Measurements from ENCODE around the gene ETNK2.

ETNK2 gene

DNA sequence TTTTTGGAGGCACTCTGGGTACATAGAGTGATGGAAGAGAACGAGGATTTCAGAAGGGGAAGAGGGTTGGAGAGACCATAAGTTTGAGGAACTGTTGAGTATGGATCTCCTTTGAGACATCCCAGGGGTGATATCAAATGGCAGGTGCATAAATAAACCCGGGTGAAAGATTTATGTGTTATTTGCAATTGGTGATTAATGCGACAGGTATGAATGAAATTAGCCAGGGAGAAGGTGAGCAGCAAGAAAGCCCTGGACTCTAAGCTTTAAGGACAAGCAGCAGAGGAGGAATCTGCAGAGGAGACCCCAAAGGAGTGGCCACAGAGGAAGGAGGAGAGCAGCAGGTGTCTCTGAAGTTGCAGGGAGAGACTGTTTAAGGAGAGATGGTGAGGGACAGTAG is 23.1 kb upstream of the ETNK2 start:
- DNase-seq, result no peak

DNA sequence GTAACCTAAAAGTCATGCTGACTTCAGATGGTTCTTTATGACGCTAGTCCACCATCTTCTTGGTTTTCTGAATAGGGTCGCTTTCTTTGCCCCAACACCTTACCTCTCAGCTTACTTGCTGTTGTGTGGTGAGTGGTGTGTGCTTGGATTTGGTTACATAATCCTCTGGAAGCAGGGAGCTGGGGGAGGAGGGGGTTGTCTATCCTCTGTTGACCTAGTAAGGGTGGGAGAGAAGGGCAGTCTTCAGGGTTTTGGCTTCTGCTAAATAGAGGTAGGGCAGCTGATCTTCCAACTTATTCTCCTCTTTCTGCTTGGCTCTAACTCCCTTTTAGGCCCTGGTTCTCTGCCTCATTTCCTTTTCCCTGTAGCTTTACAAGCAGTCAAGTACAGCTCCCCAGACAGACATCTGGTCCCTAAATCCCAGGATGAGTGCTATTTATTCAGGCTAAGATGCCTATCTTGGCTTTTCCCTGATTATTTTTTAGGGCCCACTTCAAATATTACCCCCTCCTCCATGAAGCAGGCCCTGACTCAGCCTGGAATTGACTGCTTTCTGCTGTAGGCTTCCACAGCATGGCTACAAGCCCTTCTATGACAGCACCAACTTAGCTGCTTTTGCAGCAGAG is 20.7 kb upstream of the ETNK2 start:
- DNase-seq, result no peak

DNA sequence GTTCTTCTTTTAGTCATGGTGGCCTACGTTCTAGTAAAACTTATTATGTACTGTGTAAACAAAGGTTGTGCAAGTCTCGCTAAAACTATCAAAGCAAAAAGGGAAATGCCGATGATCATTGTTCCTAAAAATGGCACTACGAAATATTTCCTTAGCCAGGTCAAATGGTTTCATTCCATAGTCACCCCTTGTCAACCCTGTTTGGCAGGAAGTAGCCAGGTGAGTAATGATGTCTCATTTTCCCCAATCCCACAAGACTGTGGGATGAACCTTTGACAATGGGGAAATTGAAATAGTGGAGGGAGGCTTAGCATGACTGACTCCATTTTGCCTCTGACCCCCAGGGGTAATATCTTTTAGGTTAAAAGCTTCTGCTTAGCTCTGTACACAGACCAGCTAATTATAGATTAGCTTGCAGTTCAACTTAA is 19.9 kb upstream of the ETNK2 start:
- DNase-seq, result no peak

- DNase-seq, result no peak
Observed at GRCh38 chr1:204170494-204171155, 18.8 kb upstream of the ETNK2 start.

- no peak for DNase-seq
Observed at GRCh38 chr1:204169858-204170257, 18.0 kb upstream of the ETNK2 start.

GRCh38 chr1:204167730-204168129 is 15.9 kb upstream of the ETNK2 start:
- DNase-seq, result no peak

DNA sequence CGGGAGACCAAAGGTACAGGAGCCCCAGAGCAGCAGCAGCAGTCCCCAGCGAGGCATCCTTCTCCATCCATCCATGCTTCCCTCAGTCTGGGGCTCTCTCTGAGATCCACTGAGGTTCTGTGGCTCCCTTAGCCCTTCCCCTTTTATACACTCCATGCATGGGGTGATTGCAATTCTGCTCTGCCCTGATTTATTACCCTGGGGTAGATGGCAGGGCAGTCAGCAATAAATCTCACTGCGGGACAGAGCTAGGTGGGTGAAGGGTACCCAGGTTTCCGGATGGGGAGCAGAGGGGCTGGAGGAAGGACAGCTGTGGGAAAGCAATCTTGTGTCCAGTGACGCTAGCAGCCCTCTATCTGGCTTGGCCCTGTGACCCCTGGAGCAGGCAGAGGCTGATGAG is 14.4 kb upstream of the ETNK2 start, which contains the start of gene REN:
REN (minus strand) TSS at position 119 of the 400 bp plus-strand sequence; CDS start at position 75, 44 bp downstream.
- DNase-seq, result no peak

DNA sequence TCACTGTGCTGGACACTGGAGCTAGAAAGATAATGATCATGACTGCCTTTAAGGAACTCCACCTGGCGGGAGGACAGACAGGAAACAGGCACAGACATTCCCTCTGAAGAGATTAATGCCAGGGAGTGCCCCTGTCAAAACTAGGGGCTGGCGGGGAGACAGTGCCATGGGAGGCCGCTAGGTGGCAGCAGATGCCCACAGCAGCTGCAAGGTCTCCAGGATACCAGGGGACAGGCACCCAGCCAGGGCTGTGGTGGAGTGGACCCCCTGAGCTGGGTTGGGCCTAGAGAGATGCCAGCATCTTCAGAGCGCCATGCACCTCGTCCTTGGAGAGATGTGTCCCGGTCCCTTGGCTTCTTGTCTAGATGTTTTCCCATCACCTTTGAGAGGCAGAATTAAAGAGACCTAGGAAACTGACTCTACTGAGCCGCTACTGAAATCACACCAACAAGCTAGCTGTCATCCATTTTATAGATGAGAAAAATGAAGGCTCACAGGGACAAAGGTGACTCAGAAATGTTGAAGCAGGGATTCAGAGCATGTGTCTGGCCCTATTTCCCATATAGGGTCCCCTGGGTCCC is 10.7 kb upstream of the ETNK2 start:
- peak; percentile 81 for DNase-seq

DNA sequence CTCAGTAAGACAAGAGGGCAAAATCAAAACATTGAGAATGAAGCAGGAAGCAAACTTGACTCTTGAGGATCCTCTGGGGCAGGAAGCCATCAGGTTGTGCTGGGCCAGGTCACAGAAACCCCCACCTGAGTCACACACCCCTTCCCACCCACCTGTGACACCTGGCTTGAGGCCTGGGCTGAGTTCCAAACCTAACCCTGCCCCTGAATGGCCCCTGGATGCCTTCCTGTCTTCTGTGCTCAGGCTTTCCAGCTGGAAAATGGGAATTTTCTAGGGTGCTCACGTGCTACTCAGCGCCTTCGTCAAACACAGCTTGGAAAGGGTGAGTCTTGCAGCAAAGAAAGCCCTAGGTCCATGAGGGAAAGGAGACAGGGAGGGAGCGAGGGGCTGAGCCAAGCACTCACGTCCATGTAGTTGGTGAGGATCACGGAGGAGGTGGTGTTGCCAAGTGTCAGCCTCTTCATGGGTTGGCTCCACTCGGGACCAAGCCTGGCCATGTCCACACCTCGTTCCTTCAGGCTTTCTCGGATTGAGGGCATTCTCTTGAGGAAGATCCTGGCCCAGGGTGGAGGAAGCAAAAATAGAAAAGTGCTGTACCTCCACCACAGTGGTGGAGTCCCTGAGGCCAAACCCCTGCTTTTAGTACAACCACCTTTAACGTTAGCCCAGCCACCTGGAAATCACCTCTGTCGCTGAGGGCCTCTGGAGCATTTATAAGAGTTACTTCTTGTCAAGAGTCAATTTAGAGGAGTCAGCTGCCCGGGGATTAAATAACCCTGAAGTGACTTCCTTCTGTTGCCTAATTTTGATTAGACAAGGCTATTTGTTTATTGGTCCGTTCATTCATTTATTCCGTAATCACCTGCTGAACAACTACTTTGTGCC is 10.0 kb upstream of the ETNK2 start:
- no peak for DNase-seq

DNA sequence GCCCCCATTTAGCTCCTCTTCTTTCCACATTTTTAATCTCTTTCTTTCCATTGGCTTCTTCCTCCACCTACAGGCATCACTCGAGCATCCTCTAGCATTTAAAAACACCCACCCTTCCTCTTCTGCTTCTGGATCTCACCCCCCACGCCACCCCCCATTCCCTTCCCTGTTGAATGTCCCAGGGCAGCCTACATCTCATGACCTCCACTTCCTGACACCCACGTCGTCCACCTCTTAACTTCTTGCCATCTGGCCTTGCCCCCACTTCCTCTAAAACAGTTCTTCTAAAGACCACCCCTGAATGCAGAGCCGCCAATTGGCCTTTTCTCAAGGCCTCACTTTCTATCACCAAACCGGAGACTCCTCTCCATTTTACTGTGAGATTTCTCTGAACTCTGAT is 6.1 kb upstream of the ETNK2 start:
- DNase-seq, result no peak

DNA sequence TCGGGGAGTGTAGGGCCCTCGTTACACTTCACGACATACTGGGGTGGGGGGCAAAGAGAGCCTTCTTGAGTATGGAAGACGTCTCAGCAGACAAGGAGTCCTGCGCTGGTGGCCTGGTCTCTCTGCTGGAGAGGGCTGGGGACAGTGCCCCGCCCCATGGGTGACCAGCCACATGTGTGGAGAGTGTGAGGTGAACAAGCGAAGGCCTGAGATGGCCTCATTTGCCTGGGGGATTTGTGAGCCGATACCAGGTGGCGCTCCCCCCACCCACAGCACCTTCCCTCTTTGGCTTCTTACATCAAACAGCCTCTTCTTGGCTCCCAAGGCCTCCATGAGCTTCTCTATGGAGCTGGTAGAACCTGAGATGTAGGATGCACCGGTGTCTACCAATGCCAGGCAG is 4.0 kb upstream of the ETNK2 start:
- DNase-seq, result no peak

- DNase-seq, result peak; percentile 34
Observed at GRCh38 chr1:204154568-204155255, 2.9 kb upstream of the ETNK2 start.

- no peak for DNase-seq
Observed at GRCh38 chr1:204153667-204154066, 1.8 kb upstream of the ETNK2 start.

DNA sequence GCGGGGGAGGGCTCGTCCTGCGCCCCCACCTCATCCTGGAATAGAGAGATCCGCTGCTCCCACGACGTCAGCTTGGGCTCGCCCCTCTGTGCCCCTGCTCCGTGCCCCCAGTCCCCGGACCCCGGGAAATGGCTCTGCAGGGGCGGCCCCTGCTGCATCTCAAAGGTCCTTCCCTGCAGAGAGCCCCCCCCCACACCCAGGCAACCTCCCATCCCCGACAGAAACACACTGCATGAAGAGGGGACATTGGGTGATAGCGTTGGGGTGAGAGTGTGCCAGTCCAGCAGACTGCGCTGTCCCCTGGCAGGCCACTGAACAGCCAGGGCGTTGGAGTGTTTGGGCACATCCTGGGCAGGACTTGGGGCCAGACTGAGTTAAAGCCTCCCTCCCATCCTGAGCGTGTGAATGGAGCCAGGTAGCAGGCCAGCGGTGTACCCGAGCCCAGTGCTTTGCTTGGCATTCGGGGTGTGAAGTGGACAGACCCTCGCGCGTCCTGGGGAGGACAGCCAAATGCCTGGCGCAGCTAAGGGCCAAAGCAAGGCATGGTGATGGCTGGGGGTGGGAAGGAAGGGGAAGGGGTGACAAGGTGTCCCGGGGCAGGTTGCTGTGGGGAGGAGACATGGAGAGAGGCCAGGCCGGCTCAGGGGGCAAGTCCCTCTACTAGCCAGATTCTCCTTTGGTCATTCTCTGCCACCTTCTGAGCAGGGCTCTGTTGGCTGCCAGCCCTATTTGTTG is 633 bp upstream of the ETNK2 start:
- DNase-seq, result no peak

DNA sequence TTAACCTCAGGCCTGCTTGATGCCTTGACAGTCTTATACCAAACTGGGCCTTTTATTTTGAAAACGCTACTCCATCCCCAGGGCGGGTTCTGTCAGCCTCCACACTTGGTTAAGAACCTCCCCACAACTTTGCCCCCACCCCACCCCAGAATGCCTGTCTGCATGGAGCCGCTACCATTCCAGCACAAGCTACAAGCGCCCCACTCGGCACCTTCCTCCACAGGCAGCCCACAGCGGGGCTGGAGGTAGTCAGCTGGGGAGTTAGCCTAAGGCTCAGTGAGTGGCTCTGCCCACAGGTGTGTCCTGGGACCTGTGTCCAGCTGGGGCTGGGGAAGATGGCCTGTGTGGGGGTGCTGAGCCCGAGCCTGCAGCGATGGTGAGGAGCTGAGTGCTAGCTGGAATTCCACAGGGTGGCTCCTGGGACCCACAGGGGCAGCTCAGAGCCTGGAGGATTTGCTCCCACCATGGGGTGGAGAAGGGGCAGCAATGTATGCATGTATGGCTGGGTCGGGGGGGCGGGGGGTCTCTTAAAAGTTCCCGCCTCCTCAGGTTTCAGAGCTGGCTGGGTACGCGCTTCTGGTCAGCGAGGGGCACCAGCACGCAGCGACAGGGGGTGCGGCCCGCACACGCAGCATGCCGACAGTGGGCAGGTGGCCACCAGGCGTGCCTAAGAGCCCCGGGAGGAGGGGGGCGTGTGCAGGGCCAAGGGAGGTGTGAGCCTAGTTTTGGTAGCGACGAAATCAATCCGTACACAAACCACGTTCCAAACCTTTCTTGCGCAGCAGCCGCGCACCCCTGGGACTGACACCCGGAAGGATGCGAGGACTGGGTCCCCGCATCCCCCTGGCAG is 917 bp downstream of the ETNK2 start:
- peak; percentile 31 for DNase-seq

DNA sequence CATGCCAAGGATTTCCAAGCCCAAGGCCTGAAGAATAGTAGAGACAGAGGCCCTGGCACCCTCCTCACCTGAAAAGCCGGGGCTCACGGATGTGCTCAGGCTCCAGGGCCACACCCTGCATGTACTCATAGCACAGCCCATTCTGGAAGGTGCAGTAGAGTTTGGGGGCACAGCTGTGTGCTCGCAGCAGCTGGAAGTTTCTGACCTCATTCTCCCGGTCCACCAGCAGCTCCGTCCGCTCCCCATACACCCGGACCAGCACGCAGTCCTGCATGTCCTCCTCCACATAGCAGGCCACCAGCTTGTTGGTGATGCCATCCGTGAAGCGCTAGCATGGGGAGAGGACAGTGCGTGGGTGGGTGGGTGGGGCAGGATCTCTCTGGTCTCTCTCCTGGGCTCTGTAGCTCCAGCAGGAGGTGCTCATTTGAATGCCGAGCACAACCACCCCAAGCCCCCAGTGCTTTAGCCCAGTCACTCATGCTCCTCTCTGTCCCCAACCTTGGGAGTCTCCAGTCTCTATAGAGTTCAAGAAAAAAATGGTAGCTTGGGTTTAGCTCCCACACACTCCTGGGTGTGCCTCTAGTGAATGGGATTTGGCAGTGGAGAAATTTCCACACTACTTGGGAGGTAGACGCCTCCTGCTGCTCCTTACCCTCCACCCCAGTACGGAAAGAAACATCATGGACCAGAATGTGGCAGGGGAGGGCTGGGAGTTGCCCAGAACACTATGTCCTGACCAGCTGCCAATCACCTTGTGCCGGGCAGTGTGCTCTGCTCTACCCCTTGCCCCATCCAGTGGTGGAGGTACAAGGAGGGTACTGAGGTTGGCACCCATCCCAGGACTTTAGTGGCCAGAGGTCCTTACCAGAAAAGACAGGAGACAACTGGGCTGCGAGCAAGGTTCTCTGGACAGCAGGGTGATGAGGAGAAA is 1.9 kb downstream of the ETNK2 start:
- DNase-seq, result no peak

GRCh38 chr1:204149107-204149506 is 2.7 kb downstream of the ETNK2 start:
- no peak for DNase-seq

GRCh38 chr1:204147406-204148383 is 4.1 kb downstream of the ETNK2 start:
- DNase-seq, result no peak

DNA sequence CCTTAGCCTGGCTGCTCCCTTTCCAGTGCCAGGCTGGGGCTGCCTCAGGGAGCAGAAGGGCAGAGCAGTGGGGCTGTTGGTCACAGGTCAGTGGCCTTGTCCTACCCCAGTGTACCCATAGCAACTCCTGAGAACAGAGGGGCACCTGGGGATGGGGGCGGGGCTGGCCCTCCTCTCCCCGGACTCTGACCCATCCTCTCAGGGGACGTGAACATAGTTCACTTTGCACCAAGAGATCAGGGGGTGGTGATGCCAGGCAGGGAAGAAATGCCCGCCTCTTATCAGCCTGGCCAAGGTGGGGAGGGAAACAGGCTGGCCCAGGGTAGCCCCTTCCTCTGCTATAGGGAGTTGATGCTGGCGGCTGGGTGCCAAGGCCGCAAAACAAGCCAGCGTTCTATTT is 4.9 kb downstream of the ETNK2 start:
- no peak for DNase-seq

Data from NCI-H146 (cell line).